ENCODE results near the gene SPTBN4.

Gene SPTBN4

GRCh38 chr19:40420766-40421765 lies 45.7 kb upstream of the SPTBN4 start:
- DNase-seq (ENCODE audit: low read depth) = peak; percentile 92
- H3K4me3 ChIP-seq (replicated peaks; ENCODE audit: low read depth, low read length) = peak overlapping the region; percentile 64
- TF ChIP-seq CTCF (IDR thresholded peaks at IDR 0.05; ENCODE audit: low read length, missing control alignments) = peak; percentile 87

- no peak overlapping the region for H3K4me3 ChIP-seq (replicated peaks; ENCODE audit: low read depth, low read length)
- TF ChIP-seq CTCF (IDR thresholded peaks at IDR 0.05; ENCODE audit: low read length, missing control alignments) = no peak
- no peak for DNase-seq (ENCODE audit: low read depth)
Measured at GRCh38 chr19:40421993-40422747, 44.6 kb upstream of the SPTBN4 start.

GRCh38 chr19:40422748-40423566 lies 43.8 kb upstream of the SPTBN4 start:
- no peak for TF ChIP-seq CTCF (IDR thresholded peaks at IDR 0.05; ENCODE audit: low read length, missing control alignments)
- H3K4me3 ChIP-seq (replicated peaks; ENCODE audit: low read depth, low read length) = no peak overlapping the region

GRCh38 chr19:40423938-40424337 lies 42.9 kb upstream of the SPTBN4 start:
- TF ChIP-seq CTCF (IDR thresholded peaks at IDR 0.05; ENCODE audit: low read length, missing control alignments) = no peak
- H3K4me3 ChIP-seq (replicated peaks; ENCODE audit: low read depth, low read length) = peak overlapping the region; percentile 94
- no peak for DNase-seq (ENCODE audit: low read depth)

More at GRCh38 chr19:40422748-40423566, 43.8 kb upstream of the SPTBN4 start:
- no peak for DNase-seq (ENCODE audit: low read depth)

GRCh38 chr19:40424637-40425449 lies 42.0 kb upstream of the SPTBN4 start:
- peak overlapping the region; percentile 94 for H3K4me3 ChIP-seq (replicated peaks; ENCODE audit: low read depth, low read length)
- peak; percentile 42 for DNase-seq (ENCODE audit: low read depth)
- no peak for TF ChIP-seq CTCF (IDR thresholded peaks at IDR 0.05; ENCODE audit: low read length, missing control alignments)

Data from fibroblast of pulmonary artery (primary cell).